Measurements from ENCODE around the gene ASB18.

The ASB18 gene

DNA sequence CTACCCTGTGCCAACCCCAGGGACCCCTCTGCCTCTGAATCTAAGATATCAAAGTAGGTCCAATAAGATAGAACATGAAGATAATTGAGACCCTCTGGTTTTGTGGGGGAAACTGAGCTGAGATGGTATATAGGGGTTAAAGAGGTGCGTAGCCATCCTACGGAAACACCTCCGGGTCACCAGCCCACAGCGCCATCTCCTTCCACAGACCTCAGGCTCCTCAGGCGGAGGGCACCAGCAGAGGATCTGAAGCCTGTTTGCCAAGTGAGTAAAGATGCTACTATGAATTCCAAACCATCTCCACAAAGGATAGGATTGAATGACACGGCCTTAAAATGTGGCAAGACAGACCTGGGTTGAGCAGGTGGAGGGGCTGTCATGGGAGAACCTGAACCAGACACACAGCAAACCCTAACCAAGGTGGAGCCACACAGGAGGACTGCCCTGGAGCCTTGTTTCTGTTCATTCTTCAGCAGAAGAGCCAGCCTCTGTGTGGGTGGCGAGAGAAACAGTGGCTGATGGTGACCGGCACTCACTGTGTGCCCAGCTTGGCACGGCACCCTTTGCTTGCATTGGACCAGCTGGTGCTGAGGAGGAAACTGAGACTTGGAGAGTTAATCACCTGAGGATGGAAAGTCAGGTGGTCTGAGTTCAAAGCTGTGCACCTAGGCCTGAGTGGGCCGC is 106.2 kb downstream of the ASB18 start:
- TF ChIP-seq, protein P1, sequence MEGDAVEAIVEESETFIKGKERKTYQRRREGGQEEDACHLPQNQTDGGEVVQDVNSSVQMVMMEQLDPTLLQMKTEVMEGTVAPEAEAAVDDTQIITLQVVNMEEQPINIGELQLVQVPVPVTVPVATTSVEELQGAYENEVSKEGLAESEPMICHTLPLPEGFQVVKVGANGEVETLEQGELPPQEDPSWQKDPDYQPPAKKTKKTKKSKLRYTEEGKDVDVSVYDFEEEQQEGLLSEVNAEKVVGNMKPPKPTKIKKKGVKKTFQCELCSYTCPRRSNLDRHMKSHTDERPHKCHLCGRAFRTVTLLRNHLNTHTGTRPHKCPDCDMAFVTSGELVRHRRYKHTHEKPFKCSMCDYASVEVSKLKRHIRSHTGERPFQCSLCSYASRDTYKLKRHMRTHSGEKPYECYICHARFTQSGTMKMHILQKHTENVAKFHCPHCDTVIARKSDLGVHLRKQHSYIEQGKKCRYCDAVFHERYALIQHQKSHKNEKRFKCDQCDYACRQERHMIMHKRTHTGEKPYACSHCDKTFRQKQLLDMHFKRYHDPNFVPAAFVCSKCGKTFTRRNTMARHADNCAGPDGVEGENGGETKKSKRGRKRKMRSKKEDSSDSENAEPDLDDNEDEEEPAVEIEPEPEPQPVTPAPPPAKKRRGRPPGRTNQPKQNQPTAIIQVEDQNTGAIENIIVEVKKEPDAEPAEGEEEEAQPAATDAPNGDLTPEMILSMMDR (IDR thresholded peaks at IDR 0.05; ENCODE audit: low read depth, low read length), result no peak
- H3K9me3 ChIP-seq, result no peaks in the 10 kb centered on the region; the same call in 1 of the 2 replicates
- H3K36me3 ChIP-seq, result no peaks in the 10 kb centered on the region
- no peak for DNase-seq
- peaks cover 23% of the 10 kb centered on the region for H3K27me3 ChIP-seq
- no peak overlapping the region for H3K4me3 ChIP-seq (ENCODE audit: low read depth, low read length)
- no peaks in the 10 kb centered on the region for H3K4me1 ChIP-seq

DNA sequence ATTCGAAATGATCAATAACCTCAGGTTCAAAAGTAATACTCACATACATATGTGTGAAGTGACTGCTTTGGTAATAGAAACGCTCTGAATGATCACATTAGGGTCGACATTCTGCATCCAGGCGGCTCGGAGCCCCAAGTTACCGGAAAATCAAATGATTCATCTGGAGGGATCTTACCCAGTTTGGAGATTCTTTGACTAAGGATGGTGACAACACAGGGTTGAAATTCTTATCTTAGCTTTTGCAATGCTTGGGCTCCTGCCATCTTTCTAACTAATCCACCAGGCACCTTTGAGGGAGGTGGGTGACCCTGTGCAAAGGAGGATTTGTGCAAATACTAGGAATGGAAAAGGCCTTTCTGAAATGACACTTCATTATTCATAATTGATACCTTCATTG is 106.8 kb downstream of the ASB18 start:
- Histone ChIP-seq H3K4me1 (no peaks in the 10 kb centered on the region), H3K27me3 (peaks cover 17% of the 10 kb centered on the region), H3K4me3 (ENCODE audit: low read depth, low read length) (no peak overlapping the region)

DNA sequence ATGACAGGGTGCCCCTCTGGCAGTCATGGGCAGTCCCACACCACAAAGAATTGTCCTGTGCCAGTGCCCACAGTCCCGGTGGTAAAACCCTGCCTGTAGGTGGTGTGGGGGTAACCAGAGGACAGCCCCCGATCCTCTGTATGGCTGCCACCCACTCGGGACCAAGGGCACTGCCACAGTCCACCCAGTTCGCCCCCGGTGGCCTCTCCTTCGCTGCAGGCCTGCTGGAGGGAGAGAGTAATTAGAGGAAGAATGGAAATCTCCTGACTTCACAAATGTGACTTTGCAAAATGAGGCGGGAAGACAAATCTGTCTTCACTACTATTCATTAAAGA is 107.4 kb downstream of the ASB18 start:
- H3K9me3 ChIP-seq, result no peaks in the 10 kb centered on the region; the same call in 1 of the 2 replicates
- H3K27me3 ChIP-seq, result peaks cover 14% of the 10 kb centered on the region; the same call in 1 of the 2 replicates
- no peaks in the 10 kb centered on the region for H3K4me1 ChIP-seq
- no peak overlapping the region for H3K4me3 ChIP-seq (ENCODE audit: low read depth, low read length)
- H3K36me3 ChIP-seq, result no peaks in the 10 kb centered on the region
- TF ChIP-seq, protein P1 (IDR thresholded peaks at IDR 0.05; ENCODE audit: low read depth, low read length), result no peak
- no peak for DNase-seq

More for the DNA sequence above, 106.8 kb downstream of the ASB18 start:
- DNase-seq, result no peak
- H3K36me3 ChIP-seq, result no peaks in the 10 kb centered on the region
- TF ChIP-seq, protein P1 (IDR thresholded peaks at IDR 0.05; ENCODE audit: low read depth, low read length), result no peak
- no peaks in the 10 kb centered on the region; the same call in 1 of the 2 replicates for H3K9me3 ChIP-seq

DNA sequence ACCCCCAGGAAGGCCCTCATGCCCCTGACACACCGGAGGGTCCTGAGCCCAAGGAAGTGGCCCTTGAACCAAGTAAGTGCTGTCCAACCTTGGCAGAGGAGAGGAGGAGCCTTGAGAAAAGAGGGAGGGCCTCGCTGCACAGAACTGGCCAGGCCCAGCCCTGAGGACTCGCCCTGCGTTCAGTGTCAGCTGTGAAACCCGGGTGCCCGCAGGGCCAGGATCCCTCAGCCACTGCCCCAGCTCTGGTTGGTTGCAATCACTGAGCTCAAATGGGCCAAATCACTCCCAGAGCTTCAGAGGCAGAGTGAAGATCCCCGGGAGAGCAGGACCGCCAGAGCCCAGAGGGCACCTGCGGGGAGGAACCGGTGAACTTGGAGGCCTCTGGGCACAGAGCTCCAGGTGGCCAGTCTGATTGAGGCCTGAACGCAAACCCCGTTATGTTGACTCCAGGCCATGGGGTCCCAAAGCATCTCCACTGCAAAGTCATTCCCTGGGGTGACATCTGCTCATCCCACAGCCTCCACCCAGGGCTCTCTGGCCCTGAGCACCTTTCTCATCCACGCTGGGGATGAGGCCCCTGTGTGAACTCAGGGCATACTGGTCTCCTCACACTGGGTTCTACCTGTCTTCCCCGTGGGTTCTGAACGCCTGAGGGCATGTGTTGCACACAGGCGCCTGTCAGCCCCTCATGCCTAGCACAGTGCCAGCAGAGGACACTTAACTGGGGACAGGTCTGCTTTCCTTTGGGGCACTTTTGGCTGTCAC is 107.9 kb downstream of the ASB18 start:
- no peaks in the 10 kb centered on the region for H3K4me1 ChIP-seq
- H3K36me3 ChIP-seq, result no peaks in the 10 kb centered on the region
- 0 out of 2 replicates have a peak, but pooled peaks cover 10% of the 10 kb centered on the region for H3K27me3 ChIP-seq
- no peaks in the 10 kb centered on the region; the same call in 1 of the 2 replicates for H3K9me3 ChIP-seq
- no peak for DNase-seq
- no peak overlapping the region for H3K4me3 ChIP-seq (ENCODE audit: low read depth, low read length)
- TF ChIP-seq, protein P1 (IDR thresholded peaks at IDR 0.05; ENCODE audit: low read depth, low read length), result no peak

DNA sequence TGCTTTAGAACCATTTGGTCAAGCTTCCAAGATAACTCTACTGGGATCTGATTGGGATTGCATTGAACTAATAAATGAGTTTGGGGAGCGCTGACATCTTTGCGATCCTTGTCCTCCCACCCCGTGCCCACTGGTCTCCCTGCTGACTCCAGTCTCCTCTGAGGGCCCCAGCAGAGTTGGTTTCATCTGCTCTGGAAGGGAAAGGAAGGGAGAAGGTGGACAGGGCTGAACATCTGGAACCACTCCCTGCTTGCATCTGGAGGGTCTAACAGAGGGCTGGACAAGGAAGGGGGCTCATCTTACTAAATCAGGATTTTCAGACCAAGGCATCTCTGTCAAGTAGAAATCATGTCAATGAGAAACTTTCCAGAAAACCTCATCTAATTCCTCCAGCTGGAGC is 108.8 kb downstream of the ASB18 start:
- Histone ChIP-seq H3K36me3 (no peaks in the 10 kb centered on the region), H3K27me3 (0 out of 2 replicates have a peak, but pooled peaks cover 10% of the 10 kb centered on the region), H3K9me3 (no peaks in the 10 kb centered on the region; the same call in 1 of the 2 replicates), H3K4me1 (no peaks in the 10 kb centered on the region), H3K4me3 (ENCODE audit: low read depth, low read length) (no peak overlapping the region)
- TF ChIP-seq, protein P1 (IDR thresholded peaks at IDR 0.05; ENCODE audit: low read depth, low read length), result no peak
- no peak for DNase-seq

DNA sequence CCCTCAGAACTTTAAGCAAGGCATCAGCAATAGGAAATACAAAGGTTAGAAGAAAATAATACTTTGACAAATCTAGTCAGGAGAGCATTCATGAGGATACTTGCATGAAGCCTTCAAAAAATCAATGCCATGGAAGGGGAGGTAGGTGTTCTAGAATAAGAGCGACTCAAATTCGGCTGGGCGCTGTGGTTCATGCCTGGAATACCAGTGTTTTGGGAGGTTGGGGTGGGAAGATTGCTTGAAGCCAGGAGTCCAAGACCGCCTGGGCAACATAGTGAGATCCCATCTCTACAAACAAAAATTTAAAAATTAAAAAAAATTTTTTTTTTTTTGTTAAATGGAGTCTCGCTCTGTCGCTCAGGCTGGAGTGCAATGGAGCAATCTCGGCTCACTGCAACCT is 117.8 kb downstream of the ASB18 start:
- DNase-seq, result no peak
- no peaks in the 10 kb centered on the region for H3K36me3 ChIP-seq
- H3K4me1 ChIP-seq, result no peaks in the 10 kb centered on the region
- peaks cover 2% of the 10 kb centered on the region; the same call in 1 of the 2 replicates for H3K27me3 ChIP-seq
- TF ChIP-seq, protein P1 (IDR thresholded peaks at IDR 0.05; ENCODE audit: low read depth, low read length), result no peak
- H3K4me3 ChIP-seq (ENCODE audit: low read depth, low read length), result no peak overlapping the region
- no peaks in the 10 kb centered on the region for H3K9me3 ChIP-seq
